GM23338 (cell line): ENCODE results near the gene PIM1. TPM values are rescaled to one million over a fixed set of nuclear protein-coding genes. Genes with fewer than 3 reads are reported as not detected.

ENCODE experiments used
- ATAC-seq: fragments of 200-7000 bp; cut with Tn5 transposase; 3 replicates; pipeline ENCODE4 v1.9.1; 2020
- DNase-seq: peaks from one replicate; pipeline ENCODE4 v3.0.0-alpha.2; 2015; ENCODE audit warnings: low spot score
- H2AFZ ChIP-seq: fragments of 200-600 bp; sonication (generic); 2 replicates; pipeline ENCODE4 v1.8.0; 2016; ENCODE audit warnings: antibody characterized with exemption, mild to moderate bottlenecking, moderate library complexity
- H3F3A ChIP-seq: fragments of 200-600 bp; sonication (generic); replicated peaks from 2 replicates; pipeline ENCODE4 v1.8.0; 2017; ENCODE audit warnings: antibody characterized with exemption, mixed run types, low read depth
- H3K27ac ChIP-seq: fragments of 200-600 bp; sonication (generic); 2 replicates; pipeline ENCODE4 v1.6.1; 2016; ENCODE audit warnings: low read depth
- H3K27me3 ChIP-seq: fragments of 200-600 bp; sonication (generic); 2 replicates; pipeline ENCODE4 v1.8.0; 2016; ENCODE audit warnings: mild to moderate bottlenecking, mixed run types, moderate library complexity; ENCODE audit not compliant: insufficient read depth
- H3K36me3 ChIP-seq: fragments of 200-600 bp; sonication (generic); 2 replicates; pipeline ENCODE4 v1.8.0; 2016; ENCODE audit warnings: mild to moderate bottlenecking; ENCODE audit not compliant: insufficient read depth
- H3K4me1 ChIP-seq: fragments of 200-600 bp; sonication (generic); 2 replicates; pipeline ENCODE4 v1.8.0; 2016; ENCODE audit warnings: mild to moderate bottlenecking, moderate library complexity; ENCODE audit not compliant: insufficient read depth
- H3K4me2 ChIP-seq: fragments of 200-600 bp; sonication (generic); 2 replicates; pipeline ENCODE4 v1.7.1; 2017; ENCODE audit warnings: mixed run types
- H3K4me3 ChIP-seq: fragments of 200-600 bp; sonication (generic); 2 replicates; pipeline ENCODE4 v1.6.1; 2016; ENCODE audit warnings: mixed run types
- H3K79me2 ChIP-seq: fragments of 200-600 bp; sonication (generic); replicated peaks from 2 replicates; pipeline ENCODE4 v1.8.0; 2017; ENCODE audit warnings: mild to moderate bottlenecking; ENCODE audit not compliant: insufficient read depth
- H3K9me2 ChIP-seq: fragments of 200-600 bp; sonication (generic); 2 replicates; pipeline ENCODE4 v1.8.0; 2017; ENCODE audit not compliant: insufficient read depth
- H4K20me1 ChIP-seq: fragments of 200-600 bp; sonication (generic); replicated peaks from 2 replicates; pipeline ENCODE4 v1.8.0; 2017; ENCODE audit warnings: mild to moderate bottlenecking; ENCODE audit not compliant: insufficient read depth
- H3K27ac Mint-ChIP-seq: 2 replicates; pipeline ENCODE4 v1.8.0; 2020; ENCODE audit warnings: inconsistent platforms, mild to moderate bottlenecking, moderate library complexity, mixed read lengths
- H3K27me3 Mint-ChIP-seq: 3 replicates; pipeline ENCODE4 v1.8.0; 2022; ENCODE audit warnings: low read depth, mild to moderate bottlenecking, moderate library complexity, mixed read lengths, inconsistent platforms; ENCODE audit not compliant: insufficient read depth, poor library complexity
- H3K36me3 Mint-ChIP-seq: 3 replicates; pipeline ENCODE4 v1.8.0; 2021; ENCODE audit warnings: low read depth, mild to moderate bottlenecking, inconsistent platforms, moderate library complexity, mixed read lengths
- H3K4me1 Mint-ChIP-seq: 3 replicates; pipeline ENCODE4 v1.8.0; 2020; ENCODE audit warnings: mild to moderate bottlenecking, inconsistent platforms, mixed read lengths
- H3K4me3 Mint-ChIP-seq: 3 replicates; pipeline ENCODE4 v1.8.0; 2021; ENCODE audit warnings: moderate library complexity, mild to moderate bottlenecking, inconsistent platforms, mixed read lengths
- H3K9me3 Mint-ChIP-seq: 3 replicates; pipeline ENCODE4 v1.8.0; 2020; ENCODE audit warnings: moderate library complexity, mild to moderate bottlenecking, inconsistent platforms, mixed read lengths
- CREB1 ChIP-seq: fragments of 250-450 bp; sonication (Bioruptor Pico); IDR thresholded peaks from 2 replicates; pipeline ENCODE4 v1.5.0; 2020; ENCODE audit warnings: low read depth, mild to moderate bottlenecking, moderate library complexity
- CTCF ChIP-seq, 2 experiments: fragments of 200-600 bp in 1 of 2; sonication (generic) in 1 of 2; conservative IDR thresholded peaks; 2 replicates each; pipeline versions ENCODE4 v1.5.1 to v1.6.1; 2016 to 2017; ENCODE audit warnings: antibody characterized with exemption in 2 of 2, low read depth in 2 of 2, mild to moderate bottlenecking in 2 of 2, moderate library complexity in 1 of 2
- EZH2 ChIP-seq: fragments of 200-600 bp; sonication (generic); IDR thresholded peaks from one replicate; pipeline ENCODE4 v1.8.0; 2017; ENCODE audit warnings: antibody characterized with exemption, mild to moderate bottlenecking, low read depth; ENCODE audit not compliant: unreplicated experiment
- EZH2phosphoT487 ChIP-seq: fragments of 200-600 bp; sonication (generic); IDR thresholded peaks from one replicate; pipeline ENCODE4 v1.8.1; 2018; ENCODE audit warnings: antibody characterized with exemption; ENCODE audit not compliant: unreplicated experiment
- JUNB ChIP-seq: IDR thresholded peaks from one replicate; pipeline ENCODE4 v1.6.1; 2016; ENCODE audit warnings: antibody characterized with exemption; ENCODE audit not compliant: unreplicated experiment
- NANOG ChIP-seq: IDR thresholded peaks from 2 replicates; pipeline ENCODE4 v1.6.1; 2016; ENCODE audit warnings: antibody characterized with exemption, borderline replicate concordance
- REST ChIP-seq: IDR thresholded peaks from one replicate; pipeline ENCODE4 v1.6.1; 2018; ENCODE audit warnings: antibody characterized with exemption; ENCODE audit not compliant: unreplicated experiment
- STAT1 ChIP-seq: IDR thresholded peaks from one replicate; pipeline ENCODE4 v1.6.1; 2016; ENCODE audit warnings: antibody characterized with exemption; ENCODE audit not compliant: unreplicated experiment
- ZNF114 ChIP-seq: fragments of 250-450 bp; sonication (Bioruptor Pico); IDR thresholded peaks from 2 replicates; pipeline ENCODE4 v1.5.0; 2020; ENCODE audit warnings: mild to moderate bottlenecking, moderate library complexity
- ZNF331 ChIP-seq: fragments of 250-450 bp; sonication (Bioruptor Pico); IDR thresholded peaks from 2 replicates; pipeline ENCODE4 v1.5.0; 2020; ENCODE audit warnings: low read depth, mild to moderate bottlenecking, moderate library complexity
- ZNF462 ChIP-seq: fragments of 250-450 bp; sonication (Bioruptor Pico); IDR thresholded peaks from 2 replicates; pipeline ENCODE4 v1.5.0; 2020; ENCODE audit warnings: mild to moderate bottlenecking, moderate library complexity
- polyA plus RNA-seq: library from polyadenylated mRNA; unstranded; fragments of >200 nt; fragmentation: Nextera tagmentation; extraction: Ambion mirVana; gene quantifications from 2 replicates; pipeline ENCODE4 v1.2.1, GENCODE V29; 2016
- total RNA-seq: library from RNA; depleted of rRNA; stranded (reverse); fragments of >200 nt; shearing (Covaris generic); gene quantifications from 2 replicates; pipeline ENCODE4 v1.2.3, GENCODE V29; 2014

Gene PIM1
- total and polyA plus RNA-seq, 2 experiments from 2014 or later: 46.0 to 74.2 TPM

GRCh38 chr6:37174515-37175331 lies 4.8 kb downstream of the PIM1 start (continued):
- TF ChIP-seq CREB1 (CRISPR knock-in tag): no peak
- TF ChIP-seq CTCF (conservative IDR thresholded peaks at IDR 0.05; ENCODE audit: low read depth in 2 of 2): no peak
- no peak for TF ChIP-seq JUNB
- TF ChIP-seq ZNF331: no peak

- Histone ChIP-seq H4K20me1 (peaks cover 30% of the 10 kb centered on the region), H3K27me3 (no peaks in the 10 kb centered on the region), H3K9me2 (no peaks in the 10 kb centered on the region), H3F3A (peaks cover 37% of the 10 kb centered on the region), H3K27ac (peak overlapping the region; percentile 70), H3K4me3 (no peak overlapping the region), H3K79me2 (peaks cover 37% of the 10 kb centered on the region), H2AFZ (no peak overlapping the region), H3K4me1 (peaks cover 10% of the 10 kb centered on the region), H3K36me3 (peaks cover 30% of the 10 kb centered on the region), H3K4me2 (no peak overlapping the region)
- Mint-ChIP-seq H3K27me3 (peaks cover 11% of the 10 kb centered on the region), H3K4me3 (no peak overlapping the region), H3K9me3 (peaks cover 2% of the 10 kb centered on the region; the same call in 2 of the 3 replicates), H3K27ac (no peak overlapping the region), H3K4me1 (peaks cover 36% of the 10 kb centered on the region), H3K36me3 (peaks cover 49% of the 10 kb centered on the region)
- peak; percentile 8 for DNase-seq
- no peak for ATAC-seq
- TF ChIP-seq NANOG (no peak), CREB1 (CRISPR knock-in tag) (no peak), EZH2 (no peak), EZH2phosphoT487 (no peak), REST (no peak), ZNF462 (CRISPR knock-in tag) (no peak), ZNF114 (CRISPR knock-in tag) (no peak), STAT1 (no peak), ZNF331 (no peak)
Observed at GRCh38 chr6:37175332-37176267, 5.6 kb downstream of the PIM1 start.
